NOMO-1 treated with DMSO at 0.1 percent for 48 hours (cell line): ENCODE data around the gene FGB.

Experiments
- DNase-seq: peaks from one replicate; lab custom pipeline; 2025; ENCODE audit not compliant: unreplicated experiment; lab: John Stamatoyannopoulos, UW

FGB gene

GRCh38 chr4:154617820-154618317, 55.1 kb downstream of the FGB start:
- no peak for DNase-seq

- DNase-seq = peak; percentile 29
Measured at GRCh38 chr4:154618708-154619315, 56.0 kb downstream of the FGB start.

GRCh38 chr4:154620111-154620510, 57.3 kb downstream of the FGB start:
- DNase-seq = no peak
